ENCODE data around the gene GNPNAT1.

- TF ChIP-seq CTCF (IDR thresholded peaks at IDR 0.05) (no peak), YY1 (IDR thresholded peaks at IDR 0.05; ENCODE audit: low read depth) (peak; percentile 73; the same call in 1 of the 2 replicates), NFIC (IDR thresholded peaks at IDR 0.05; ENCODE audit: borderline replicate concordance) (peak; percentile 51; the same call in 1 of the 2 replicates), RAD21 (IDR thresholded peaks at IDR 0.05; ENCODE audit: low read length) (no peak), NRF1 (IDR thresholded peaks at IDR 0.05; ENCODE audit: low read depth, low read length) (no peak), USF2 (IDR thresholded peaks at IDR 0.05; ENCODE audit: borderline replicate concordance, low read depth, low read length) (no peak), MAX (IDR thresholded peaks at IDR 0.05; ENCODE audit: low read depth) (no peak), EP300 (IDR thresholded peaks at IDR 0.05; ENCODE audit: borderline replicate concordance in 1 of 2, low read depth in 1 of 2, low read length in 1 of 2) (peak; percentile 86), GABPA (IDR thresholded peaks at IDR 0.05; ENCODE audit: low read depth) (no peak)
Observed at GRCh38 chr14:52834440-52834842, 43.0 kb upstream of the GNPNAT1 start.

Measured in SK-N-SH (cell line).